Neural cell (in vitro differentiated cells): ENCODE results near the gene SLAMF9. TPM values are rescaled to one million over a fixed set of nuclear protein-coding genes. Genes with fewer than 3 reads are reported as not detected.

Source experiments
- H2AFZ ChIP-seq: fragments of 200-600, 300-800 bp; sonication (generic), shearing (Covaris generic); 2 replicates; pipeline ENCODE4 v1.6.0; 2014; ENCODE audit warnings: low read depth, mild to moderate bottlenecking, antibody characterized with exemption, low read length, moderate library complexity
- H3F3A ChIP-seq: fragments of 200-600 bp; shearing (Covaris generic); 2 replicates; pipeline ENCODE4 v1.6.1; 2016; ENCODE audit warnings: mild to moderate bottlenecking, moderate library complexity, mixed read lengths, antibody characterized with exemption, low read length; ENCODE audit not compliant: insufficient read depth, poor library complexity, severe bottlenecking
- H3K27ac ChIP-seq: fragments of 200-600, 300-800 bp; sonication (generic), shearing (Covaris generic); 2 replicates; pipeline ENCODE4 v1.5.1; 2014; ENCODE audit warnings: mild to moderate bottlenecking, low read length, moderate library complexity
- H3K27me3 ChIP-seq: fragments of 300-800, 200-600 bp; sonication (generic), shearing (Covaris generic); 2 replicates; pipeline ENCODE4 v1.6.0; 2014; ENCODE audit warnings: mild to moderate bottlenecking, low read depth, low read length, moderate library complexity; ENCODE audit not compliant: insufficient read depth
- H3K36me3 ChIP-seq: fragments of 300-800, 200-600 bp; sonication (generic), shearing (Covaris generic); 2 replicates; pipeline ENCODE4 v1.5.1; 2014; ENCODE audit warnings: mild to moderate bottlenecking, antibody characterized with exemption, low read length, moderate library complexity; ENCODE audit not compliant: insufficient read depth
- H3K4me2 ChIP-seq: fragments of 300-800, 200-600 bp; sonication (generic), shearing (Covaris generic); 2 replicates; pipeline ENCODE4 v1.6.0; 2014; ENCODE audit warnings: mild to moderate bottlenecking, low read length
- H3K4me3 ChIP-seq: fragments of 300-800, 200-600 bp; sonication (generic), shearing (Covaris generic); 2 replicates; pipeline ENCODE4 v1.5.1; 2014; ENCODE audit warnings: mild to moderate bottlenecking, low read length, moderate library complexity
- H3K79me2 ChIP-seq: fragments of 200-600 bp; shearing (Covaris generic); replicated peaks from 2 replicates; pipeline ENCODE4 v1.6.0; 2014; ENCODE audit warnings: mild to moderate bottlenecking, low read length, moderate library complexity; ENCODE audit not compliant: insufficient read depth
- H3K9ac ChIP-seq: fragments of 300-800, 200-600 bp; sonication (generic), shearing (Covaris generic); 2 replicates; pipeline ENCODE4 v1.6.1; 2016; ENCODE audit warnings: mild to moderate bottlenecking, low read length, mixed read lengths
- H3K9me2 ChIP-seq: fragments of 200-600 bp; shearing (Covaris generic); 2 replicates; pipeline ENCODE4 v1.6.1; 2016; ENCODE audit warnings: mild to moderate bottlenecking, low read length, mixed read lengths; ENCODE audit not compliant: insufficient read depth
- H3K9me3 ChIP-seq: fragments of 200-600, 300-800 bp; sonication (generic), shearing (Covaris generic); 2 replicates; pipeline ENCODE4 v1.6.1; 2016; ENCODE audit warnings: mild to moderate bottlenecking, mixed run types, low read length, moderate library complexity, mixed read lengths
- H4K20me1 ChIP-seq: fragments of 200-600 bp; shearing (Covaris generic); 2 replicates; pipeline ENCODE4 v1.6.1; 2016; ENCODE audit warnings: mild to moderate bottlenecking, mixed run types; ENCODE audit not compliant: insufficient read depth
- CTCF ChIP-seq: fragments of 450-650 bp; IDR thresholded peaks from 2 replicates; pipeline ENCODE4 v1.5.1; 2014; ENCODE audit warnings: antibody characterized with exemption, mild to moderate bottlenecking, moderate library complexity; ENCODE audit not compliant: poor library complexity, severe bottlenecking
- EP300 ChIP-seq: fragments of 450-650 bp; conservative IDR thresholded peaks from 2 replicates; pipeline ENCODE4 v1.6.1; 2014; ENCODE audit warnings: antibody characterized with exemption, mild to moderate bottlenecking, moderate library complexity; ENCODE audit not compliant: poor library complexity, severe bottlenecking
- EZH2 ChIP-seq: fragments of 200-600, 300-800 bp; shearing (Covaris generic), sonication (generic); IDR thresholded peaks from 2 replicates; pipeline ENCODE4 v1.6.1; 2014; ENCODE audit warnings: antibody characterized with exemption, low read length, borderline replicate concordance, mild to moderate bottlenecking; ENCODE audit not compliant: insufficient read depth, poor library complexity, severe bottlenecking
- MXI1 ChIP-seq: fragments of 450-650 bp; conservative IDR thresholded peaks from 2 replicates; pipeline ENCODE4 v1.6.1; 2014; ENCODE audit warnings: antibody characterized with exemption, mild to moderate bottlenecking; ENCODE audit not compliant: poor library complexity, severe bottlenecking
- POLR2AphosphoS5 ChIP-seq: IDR thresholded peaks from 2 replicates; pipeline ENCODE4 v1.6.1; 2012
- RAD21 ChIP-seq: fragments of 450-650 bp; conservative IDR thresholded peaks from 2 replicates; pipeline ENCODE4 v1.6.1; 2014; ENCODE audit warnings: antibody characterized with exemption, mild to moderate bottlenecking, moderate library complexity
- SMC3 ChIP-seq: fragments of 450-650 bp; conservative IDR thresholded peaks from 2 replicates; pipeline ENCODE4 v1.6.1; 2014; ENCODE audit warnings: antibody characterized with exemption, mild to moderate bottlenecking, moderate library complexity; ENCODE audit not compliant: poor library complexity
- TAF1 ChIP-seq: IDR thresholded peaks from 2 replicates; pipeline ENCODE4 v1.6.1; 2012; ENCODE audit warnings: low read depth
- polyA plus RNA-seq: library from polyadenylated mRNA; depleted of rRNA; stranded (reverse); fragments of >200 nt; gene quantifications from 2 replicates; pipeline ENCODE4 v1.2.3, GENCODE V29; 2014
- TF ChIP-seq, protein P1 (sequence below): IDR thresholded peaks from 2 replicates; pipeline ENCODE4 v1.6.1; 2012; ENCODE audit warnings: borderline replicate concordance

The SLAMF9 gene
- polyA plus RNA-seq, 1 donor from 2014 or later = not detected

- Histone ChIP-seq H3K79me2 (peaks cover 19% of the 10 kb centered on the region), H3K9me2 (no peaks in the 10 kb centered on the region), H3K9me3 (no peaks in the 10 kb centered on the region), H4K20me1 (no peaks in the 10 kb centered on the region), H3K36me3 (no peaks in the 10 kb centered on the region), H3K9ac (peak overlapping the region; percentile 61), H3K4me3 (peak overlapping the region; percentile 72), H2AFZ (no peak overlapping the region), H3K27ac (no peak overlapping the region), H3F3A (no peaks in the 10 kb centered on the region), H3K27me3 (no peaks in the 10 kb centered on the region), H3K4me2 (peak overlapping the region; percentile 59)
- TF ChIP-seq CTCF = no peak
- TF ChIP-seq EP300 = no peak
- no peak for TF ChIP-seq MXI1
- TF ChIP-seq RAD21 = no peak
- no peak for TF ChIP-seq EZH2
- no peak for TF ChIP-seq SMC3
- no peak for TF ChIP-seq TAF1
- TF ChIP-seq POLR2AphosphoS5 = no peak
- TF ChIP-seq, protein P1, sequence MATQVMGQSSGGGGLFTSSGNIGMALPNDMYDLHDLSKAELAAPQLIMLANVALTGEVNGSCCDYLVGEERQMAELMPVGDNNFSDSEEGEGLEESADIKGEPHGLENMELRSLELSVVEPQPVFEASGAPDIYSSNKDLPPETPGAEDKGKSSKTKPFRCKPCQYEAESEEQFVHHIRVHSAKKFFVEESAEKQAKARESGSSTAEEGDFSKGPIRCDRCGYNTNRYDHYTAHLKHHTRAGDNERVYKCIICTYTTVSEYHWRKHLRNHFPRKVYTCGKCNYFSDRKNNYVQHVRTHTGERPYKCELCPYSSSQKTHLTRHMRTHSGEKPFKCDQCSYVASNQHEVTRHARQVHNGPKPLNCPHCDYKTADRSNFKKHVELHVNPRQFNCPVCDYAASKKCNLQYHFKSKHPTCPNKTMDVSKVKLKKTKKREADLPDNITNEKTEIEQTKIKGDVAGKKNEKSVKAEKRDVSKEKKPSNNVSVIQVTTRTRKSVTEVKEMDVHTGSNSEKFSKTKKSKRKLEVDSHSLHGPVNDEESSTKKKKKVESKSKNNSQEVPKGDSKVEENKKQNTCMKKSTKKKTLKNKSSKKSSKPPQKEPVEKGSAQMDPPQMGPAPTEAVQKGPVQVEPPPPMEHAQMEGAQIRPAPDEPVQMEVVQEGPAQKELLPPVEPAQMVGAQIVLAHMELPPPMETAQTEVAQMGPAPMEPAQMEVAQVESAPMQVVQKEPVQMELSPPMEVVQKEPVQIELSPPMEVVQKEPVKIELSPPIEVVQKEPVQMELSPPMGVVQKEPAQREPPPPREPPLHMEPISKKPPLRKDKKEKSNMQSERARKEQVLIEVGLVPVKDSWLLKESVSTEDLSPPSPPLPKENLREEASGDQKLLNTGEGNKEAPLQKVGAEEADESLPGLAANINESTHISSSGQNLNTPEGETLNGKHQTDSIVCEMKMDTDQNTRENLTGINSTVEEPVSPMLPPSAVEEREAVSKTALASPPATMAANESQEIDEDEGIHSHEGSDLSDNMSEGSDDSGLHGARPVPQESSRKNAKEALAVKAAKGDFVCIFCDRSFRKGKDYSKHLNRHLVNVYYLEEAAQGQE = no peak
These were observed 10.0 kb downstream of the SLAMF9 start for GRCh38 chr1:159943908-159944622.

- Histone ChIP-seq H4K20me1 (no peaks in the 10 kb centered on the region), H3K9ac (no peak overlapping the region), H3K27me3 (no peaks in the 10 kb centered on the region), H3K4me2 (no peak overlapping the region), H3K79me2 (peaks cover 19% of the 10 kb centered on the region), H3K36me3 (no peaks in the 10 kb centered on the region), H3K4me3 (no peak overlapping the region), H3K9me2 (no peaks in the 10 kb centered on the region), H3F3A (no peaks in the 10 kb centered on the region), H2AFZ (no peak overlapping the region), H3K9me3 (no peaks in the 10 kb centered on the region), H3K27ac (no peak overlapping the region)
- TF ChIP-seq CTCF (no peak), EZH2 (no peak)
- TF ChIP-seq, protein P1 = no peak
These were observed 10.8 kb downstream of the SLAMF9 start for GRCh38 chr1:159943278-159943640.
